ENCODE measurements around the gene BHLHE41.

Gene BHLHE41

GRCh38 chr12:26121323-26122060 is 3.3 kb downstream of the BHLHE41 start:
- Mint-ChIP-seq H3K36me3 (ENCODE audit: low read depth) (no peaks in the 10 kb centered on the region), H3K4me3 (peak overlapping the region; percentile 74 to 84 (median 80)), H3K27me3 (ENCODE audit: low read depth) (peaks cover 80% of the 10 kb centered on the region), H3K4me1 (peaks cover 30% of the 10 kb centered on the region), H3K9me3 (no peaks in the 10 kb centered on the region), H3K27ac (no peak overlapping the region)
- no peak for TF ChIP-seq CTCF (IDR thresholded peaks at IDR 0.05; ENCODE audit: unreplicated experiment in 3 of 3)

- Mint-ChIP-seq H3K4me1 (peaks cover 30% of the 10 kb centered on the region), H3K36me3 (ENCODE audit: low read depth) (no peaks in the 10 kb centered on the region), H3K9me3 (no peaks in the 10 kb centered on the region), H3K27ac (no peak overlapping the region), H3K27me3 (ENCODE audit: low read depth) (peaks cover 74% of the 10 kb centered on the region), H3K4me3 (peak overlapping the region; percentile 72 to 84 (median 80))
- TF ChIP-seq CTCF (IDR thresholded peaks at IDR 0.05; ENCODE audit: unreplicated experiment in 3 of 3), result no peak
These were observed 4.1 kb downstream of the BHLHE41 start for GRCh38 chr12:26120561-26121274.

GRCh38 chr12:26119391-26119989 is 5.3 kb downstream of the BHLHE41 start:
- peaks cover 70% of the 10 kb centered on the region for H3K27me3 Mint-ChIP-seq (ENCODE audit: low read depth)
- no peak overlapping the region for H3K27ac Mint-ChIP-seq
- peak overlapping the region in 2 of 3 experiments; percentile 0 to 2 for H3K4me3 Mint-ChIP-seq
- peak; percentile 61 to 67 (median 62) for TF ChIP-seq CTCF (IDR thresholded peaks at IDR 0.05; ENCODE audit: unreplicated experiment in 3 of 3)
- peaks cover 29% of the 10 kb centered on the region for H3K4me1 Mint-ChIP-seq
- no peaks in the 10 kb centered on the region for H3K9me3 Mint-ChIP-seq
- no peaks in the 10 kb centered on the region for H3K36me3 Mint-ChIP-seq (ENCODE audit: low read depth)

- H3K9me3 Mint-ChIP-seq, result no peaks in the 10 kb centered on the region
- no peak for TF ChIP-seq CTCF (IDR thresholded peaks at IDR 0.05; ENCODE audit: unreplicated experiment in 3 of 3)
- peaks cover 30% of the 10 kb centered on the region for H3K4me1 Mint-ChIP-seq
- H3K27ac Mint-ChIP-seq, result no peak overlapping the region
- no peak overlapping the region for H3K4me3 Mint-ChIP-seq
- H3K27me3 Mint-ChIP-seq (ENCODE audit: low read depth), result peaks cover 58% of the 10 kb centered on the region
- H3K36me3 Mint-ChIP-seq (ENCODE audit: low read depth), result no peaks in the 10 kb centered on the region
These were observed 6.5 kb downstream of the BHLHE41 start for GRCh38 chr12:26118308-26118707.

- no peaks in the 10 kb centered on the region for H3K36me3 Mint-ChIP-seq (ENCODE audit: low read depth)
- H3K4me1 Mint-ChIP-seq, result peaks cover 37% of the 10 kb centered on the region
- H3K27me3 Mint-ChIP-seq (ENCODE audit: low read depth), result peaks cover 59% of the 10 kb centered on the region
- H3K4me3 Mint-ChIP-seq, result peak overlapping the region in 2 of 3 experiments; percentile 0 to 35
- H3K27ac Mint-ChIP-seq, result no peak overlapping the region
- no peak for TF ChIP-seq CTCF (IDR thresholded peaks at IDR 0.05; ENCODE audit: unreplicated experiment in 3 of 3)
- H3K9me3 Mint-ChIP-seq, result no peaks in the 10 kb centered on the region
These were observed 7.8 kb downstream of the BHLHE41 start for GRCh38 chr12:26116829-26117715.

Data from nephron (organoid).